IMR-90 (cell line): ENCODE results near the gene MSI1. TPM values are rescaled to one million over a fixed set of nuclear protein-coding genes. Genes with fewer than 3 reads are reported as not detected.

ENCODE experiments used
- ATAC-seq: fragments of 200-7000 bp; cut with Tn5 transposase; 2 replicates; pipeline ENCODE4 v1.9.1; 2020; ENCODE audit warnings: low read depth, mild to moderate bottlenecking, moderate library complexity
- BruUV-seq: library from RNA; stranded (reverse); fragments of 400-500 nt; replicated peaks from 2 replicates; lab custom pipeline; 2021; lab: Mats Ljungman, UMichigan
- CTCF ChIA-PET: fragments of 300-600 bp; formaldehyde crosslinking; extraction: SDS; loops from one replicate; lab custom pipeline; 2021; ENCODE audit warnings: antibody characterized with exemption; lab: Yijun Ruan, JAX
- POLR2A ChIA-PET: fragments of 300-600 bp; sonication (Branson Sonifier 250); formaldehyde crosslinking; loops from one replicate; lab custom pipeline; 2022; ENCODE audit warnings: antibody characterized with exemption; ENCODE audit not compliant: unreplicated experiment; lab: Charles Lee
- DNase-seq: peaks from one replicate; pipeline ENCODE4 v3.0.0; 2013
- H2AFZ ChIP-seq: replicated peaks from 2 replicates; pipeline ENCODE3; 2013; ENCODE audit warnings: low read length, mild to moderate bottlenecking; ENCODE audit not compliant: poor library complexity
- H2AK5ac ChIP-seq: 2 replicates; pipeline ENCODE4 v1.6.1; 2013; ENCODE audit warnings: low read depth, low read length, inconsistent platforms
- H2AK9ac ChIP-seq: replicated peaks from 2 replicates; pipeline ENCODE3; 2013; ENCODE audit warnings: mild to moderate bottlenecking, low read depth, low read length, moderate library complexity; ENCODE audit not compliant: poor library complexity
- H2BK120ac ChIP-seq: 2 replicates; pipeline ENCODE4 v1.6.1; 2013; ENCODE audit warnings: low read depth, low read length, inconsistent platforms
- H2BK15ac ChIP-seq: 3 replicates; pipeline ENCODE4 v1.6.1; 2013; ENCODE audit warnings: low read depth, low read length, inconsistent platforms
- H2BK20ac ChIP-seq: 2 replicates; pipeline ENCODE4 v1.6.1; 2013; ENCODE audit warnings: low read depth, mild to moderate bottlenecking, inconsistent platforms, low read length, moderate library complexity
- H2BK5ac ChIP-seq: 2 replicates; pipeline ENCODE4 v1.6.1; 2013; ENCODE audit warnings: mild to moderate bottlenecking, low read depth, low read length, inconsistent platforms; ENCODE audit not compliant: poor library complexity, severe bottlenecking
- H3K14ac ChIP-seq: replicated peaks from 2 replicates; pipeline ENCODE4 v1.6.1; 2013; ENCODE audit warnings: low read depth, low read length, inconsistent platforms
- H3K18ac ChIP-seq: 2 replicates; pipeline ENCODE4 v1.6.1; 2013; ENCODE audit warnings: low read depth, low read length, control low read depth
- H3K23ac ChIP-seq: 2 replicates; pipeline ENCODE4 v1.6.1; 2013; ENCODE audit warnings: low read depth, low read length, inconsistent platforms
- H3K27ac ChIP-seq: 2 replicates; pipeline ENCODE4 v1.5.1; 2013; ENCODE audit warnings: mild to moderate bottlenecking, control low read depth, low read length; ENCODE audit not compliant: insufficient read depth
- H3K27me3 ChIP-seq: 2 replicates; pipeline ENCODE4 v1.6.1; 2013; ENCODE audit warnings: low read length; ENCODE audit not compliant: control insufficient read depth, insufficient read depth
- H3K36me3 ChIP-seq: 2 replicates; pipeline ENCODE4 v1.6.1; 2013; ENCODE audit warnings: low read length, mixed read lengths; ENCODE audit not compliant: control insufficient read depth, insufficient read depth
- H3K4ac ChIP-seq: 2 replicates; pipeline ENCODE4 v1.6.1; 2013; ENCODE audit warnings: low read depth, low read length, inconsistent platforms
- H3K4me1 ChIP-seq: 2 replicates; pipeline ENCODE4 v1.6.1; 2013; ENCODE audit warnings: low read length, mixed read lengths; ENCODE audit not compliant: control insufficient read depth, insufficient read depth
- H3K4me2 ChIP-seq: 2 replicates; pipeline ENCODE4 v1.6.1; 2013; ENCODE audit warnings: low read depth, mild to moderate bottlenecking, control low read depth, low read length, moderate library complexity
- H3K4me3 ChIP-seq: 2 replicates; pipeline ENCODE4 v1.5.1; 2013; ENCODE audit warnings: low read depth, mild to moderate bottlenecking, control low read depth, low read length, moderate library complexity; ENCODE audit not compliant: insufficient read depth
- H3K56ac ChIP-seq: 2 replicates; pipeline ENCODE4 v1.6.1; 2013; ENCODE audit warnings: low read length, inconsistent platforms; ENCODE audit not compliant: insufficient read depth; ENCODE audit errors: extremely low read depth
- H3K79me1 ChIP-seq, 2 experiments: 2 replicates each; pipeline ENCODE4 v1.6.1; 2013; ENCODE audit warnings: low read length in 2 of 2, inconsistent platforms in 1 of 2, low read depth in 1 of 2
- H3K9ac ChIP-seq: 2 replicates; pipeline ENCODE4 v1.6.1; 2013; ENCODE audit warnings: low read depth, low read length, control low read depth
- H3K9me1 ChIP-seq: 2 replicates; pipeline ENCODE4 v1.6.1; 2013; ENCODE audit warnings: low read length, inconsistent platforms; ENCODE audit not compliant: insufficient read depth
- H3K9me3 ChIP-seq: 2 replicates; pipeline ENCODE4 v1.6.1; 2013; ENCODE audit warnings: low read length; ENCODE audit not compliant: control insufficient read depth, insufficient read depth
- H4K20me1 ChIP-seq: 2 replicates; pipeline ENCODE4 v1.6.1; 2013; ENCODE audit warnings: low read length, inconsistent platforms; ENCODE audit not compliant: insufficient read depth
- H4K5ac ChIP-seq: 2 replicates; pipeline ENCODE4 v1.6.1; 2013; ENCODE audit warnings: mild to moderate bottlenecking, low read depth, low read length, control low read depth
- H4K8ac ChIP-seq, 2 experiments: 2 replicates each; pipeline ENCODE4 v1.6.1; 2013; ENCODE audit warnings: low read depth in 2 of 2, low read length in 2 of 2, control low read depth in 1 of 2, inconsistent platforms in 1 of 2
- H4K91ac ChIP-seq: 2 replicates; pipeline ENCODE4 v1.6.1; 2013; ENCODE audit warnings: low read depth, low read length, inconsistent platforms; ENCODE audit not compliant: insufficient read depth
- BHLHE40 ChIP-seq: fragments of 150-350 bp; IDR thresholded peaks from 2 replicates; pipeline ENCODE4 v1.6.1; 2016; ENCODE audit warnings: mild to moderate bottlenecking, low read depth, low read length
- CEBPB ChIP-seq: IDR thresholded peaks from 2 replicates; pipeline ENCODE4 v1.6.1; 2012; ENCODE audit warnings: low read depth, low read length, improper control_type of control experiment
- CHD1 ChIP-seq: IDR thresholded peaks from 2 replicates; pipeline ENCODE4 v1.6.1; 2012; ENCODE audit warnings: low read depth, low read length, improper control_type of control experiment
- CTCF ChIP-seq: conservative IDR thresholded peaks from 2 replicates; pipeline ENCODE4 v1.5.1; 2012; ENCODE audit warnings: mild to moderate bottlenecking, low read depth, low read length, improper control_type of control experiment
- MAFK ChIP-seq: IDR thresholded peaks from 2 replicates; pipeline ENCODE4 v1.6.1; 2012; ENCODE audit warnings: low read depth, low read length, improper control_type of control experiment
- MAZ ChIP-seq: IDR thresholded peaks from 2 replicates; pipeline ENCODE4 v1.6.1; 2012; ENCODE audit warnings: low read depth, mild to moderate bottlenecking, low read length, improper control_type of control experiment, moderate library complexity, borderline replicate concordance
- MXI1 ChIP-seq: IDR thresholded peaks from 2 replicates; pipeline ENCODE4 v1.6.1; 2012; ENCODE audit warnings: low read depth, mild to moderate bottlenecking, low read length, moderate library complexity, borderline replicate concordance
- NFE2L2 ChIP-seq: fragments of 150-350 bp; IDR thresholded peaks from 2 replicates; pipeline ENCODE4 v1.6.1; 2016; ENCODE audit warnings: low read depth, mild to moderate bottlenecking, low read length
- POLR2A ChIP-seq: IDR thresholded peaks from 2 replicates; pipeline ENCODE4 v1.6.1; 2012; ENCODE audit warnings: mild to moderate bottlenecking, low read depth, low read length
- RAD21 ChIP-seq: IDR thresholded peaks from 2 replicates; pipeline ENCODE4 v1.6.1; 2012; ENCODE audit warnings: low read length, improper control_type of control experiment
- RCOR1 ChIP-seq: IDR thresholded peaks from 2 replicates; pipeline ENCODE4 v1.6.1; 2012; ENCODE audit warnings: mild to moderate bottlenecking, low read length, improper control_type of control experiment; ENCODE audit not compliant: insufficient replicate concordance
- RFX5 ChIP-seq: IDR thresholded peaks from 2 replicates; pipeline ENCODE4 v1.8.0; 2012; ENCODE audit warnings: low read depth, mild to moderate bottlenecking, low read length, moderate library complexity
- SMC3 ChIP-seq: fragments of 150-350 bp; IDR thresholded peaks from 2 replicates; pipeline ENCODE4 v1.6.1; 2016; ENCODE audit warnings: low read depth, mild to moderate bottlenecking, antibody characterized with exemption, low read length, moderate library complexity
- USF2 ChIP-seq: fragments of 150-350 bp; IDR thresholded peaks from 2 replicates; pipeline ENCODE4 v1.6.1; 2017; ENCODE audit warnings: mild to moderate bottlenecking, antibody characterized with exemption, low read length, low read depth
- WGBS, 2 experiments: methylation state at CpG; one replicate each; pipeline versions ENCODE4 v1.1.5 to v1.1.7; 2013; ENCODE audit warnings: missing lambda C conversion rate in 2 of 2; ENCODE audit not compliant: insufficient read length in 1 of 2; ENCODE audit errors: extremely low coverage in 2 of 2; 5-methylcytosine and 5-hydroxymethylcytosine counted together
- dilution Hi-C: fragments of 300-500 bp; cut with HindIII; formaldehyde crosslinking; loops from one replicate; pipeline ENCODE4 v1.14.3; 2018; ENCODE audit warnings: low sequenced_read_pairs; ENCODE audit not compliant: unreplicated experiment
- in situ Hi-C: fragments of 300-500 bp; cut with MboI; formaldehyde crosslinking; loops from 3 replicates; pipeline ENCODE4 v1.14.3; 2019; ENCODE audit warnings: low sequenced_read_pairs, inconsistent platforms, mixed read lengths
- intact Hi-C: fragments of 100-400 bp; cut with micrococcal nuclease; formaldehyde crosslinking; loops from 2 replicates; pipeline ENCODE4 v1.10.0; 2022
- polyA plus RNA-seq, 3 experiments: library from polyadenylated mRNA; depleted of rRNA; stranded (reverse); fragments of >200 nt; gene quantifications; 2 replicates each; pipeline ENCODE4 v1.2.3, GENCODE V29; 2012; ENCODE audit warnings: low replicate concordance in 1 of 3
- total RNA-seq: library from RNA; depleted of rRNA; stranded (reverse); fragments of >200 nt; gene quantifications from 2 replicates; pipeline ENCODE4 v1.2.3, GENCODE V29; 2012

Gene MSI1
- total and polyA plus RNA-seq, 2 of the 4 experiments (the other 2 are of a cell fraction), result not detected

- no peaks in the 10 kb centered on the region for H3K36me3 ChIP-seq
- no peak overlapping the region for H3K56ac ChIP-seq
- WGBS, 2 experiments, result 60% methylated on average over 1 of the region's 5 CpGs; no CpG with 5 or more reads in 1 of the 2 experiments
- no peak overlapping the region for H3K9ac ChIP-seq
- POLR2A ChIA-PET, result interaction anchor here (0.6 kb wide), 1 partner anchor 39 kb away, joined by 3 read pairs; no protein-coding TSS in a partner anchor
- H3K9me1 ChIP-seq, result no peaks in the 10 kb centered on the region
- H4K20me1 ChIP-seq, result no peaks in the 10 kb centered on the region
- no peak overlapping the region for H2AFZ ChIP-seq
- H3K23ac ChIP-seq, result no peak overlapping the region
- no peak overlapping the region for H2BK20ac ChIP-seq
- TF ChIP-seq MXI1 (no peak), RCOR1 (no peak), NFE2L2 (no peak), POLR2A (no peak), SMC3 (no peak), CHD1 (no peak), CTCF (no peak), USF2 (no peak), MAZ (no peak), MAFK (no peak), CEBPB (no peak), BHLHE40 (no peak), RFX5 (no peak), RAD21 (no peak)
- no peaks in the 10 kb centered on the region for H3K79me1 ChIP-seq
- no TSS peak for BruUV-seq
- H3K14ac ChIP-seq, result no peak overlapping the region
- H3K18ac ChIP-seq, result no peak overlapping the region
- no peak overlapping the region for H4K5ac ChIP-seq
- H3K9me3 ChIP-seq, result peaks cover 2% of the 10 kb centered on the region
- no peak overlapping the region for H4K8ac ChIP-seq
- no peak overlapping the region for H4K91ac ChIP-seq
- H3K4ac ChIP-seq, result no peak overlapping the region
- DNase-seq, result no peak
- CTCF ChIA-PET, result no interaction called here
- no peak overlapping the region for H2BK15ac ChIP-seq
- no peak overlapping the region for H2BK120ac ChIP-seq
- no peak for ATAC-seq
- intact Hi-C loops (no loop called here), dilution Hi-C loops (no loop called here), in situ Hi-C loops (loop anchor here (25.0 kb wide), 1 partner anchor 105 kb away; the partner anchor contains the start of genes COX6A1, GATC and TRIAP1)
- peaks cover 17% of the 10 kb centered on the region; the same call in 1 of the 2 replicates for H3K27me3 ChIP-seq
- no peak overlapping the region for H2AK9ac ChIP-seq
- H3K4me2 ChIP-seq, result no peak overlapping the region
- H3K4me3 ChIP-seq, result no peak overlapping the region
- H2AK5ac ChIP-seq, result no peak overlapping the region
- no peaks in the 10 kb centered on the region for H3K4me1 ChIP-seq
- no peak overlapping the region for H3K27ac ChIP-seq
- no peak overlapping the region for H2BK5ac ChIP-seq
Observed at GRCh38 chr12:120332041-120332440, 36.9 kb downstream of the MSI1 start.
